AG04450 (cell line): ENCODE measurements around the gene FAM13A. TPM values are rescaled to one million over a fixed set of nuclear protein-coding genes. Genes with fewer than 3 reads are reported as not detected.

Experiments
- CTCF ChIA-PET: fragments of 300-600, 350-600 bp; formaldehyde crosslinking; extraction: SDS; loops from one replicate; lab custom pipeline; 2022; ENCODE audit warnings: antibody characterized with exemption, inconsistent platforms; lab: Charles Lee
- POLR2A ChIA-PET: fragments of 350-600 bp; formaldehyde crosslinking; extraction: SDS; loops from one replicate; lab custom pipeline; 2021; ENCODE audit warnings: antibody characterized with exemption, inconsistent platforms; lab: Yijun Ruan, JAX
- DNase-seq: peaks from one replicate; pipeline ENCODE4 v3.0.0-alpha.2; 2011; ENCODE audit warnings: low read depth, low spot score
- H3K27ac ChIP-seq: one replicate; pipeline ENCODE4 v1.5.1; 2012; ENCODE audit warnings: low read depth, low read length, control low read depth
- H3K27me3 ChIP-seq: one replicate; pipeline ENCODE4 v1.6.0; 2012; ENCODE audit warnings: low read length; ENCODE audit not compliant: control insufficient read depth, insufficient read depth
- H3K4me3 ChIP-seq: 2 replicates; pipeline ENCODE4 v1.5.1; 2011; ENCODE audit warnings: mild to moderate bottlenecking, low read depth, low read length, control low read depth
- H3K9me3 ChIP-seq: 2 replicates; pipeline ENCODE4 v1.5.1; 2012; ENCODE audit warnings: low read length; ENCODE audit not compliant: control insufficient read depth, insufficient read depth
- polyA plus RNA-seq: library from polyadenylated mRNA; depleted of rRNA; stranded (reverse); fragments of >200 nt; gene quantifications from 2 replicates; pipeline ENCODE4 v1.2.3, GENCODE V29; 2011
- TF ChIP-seq, protein P1 (sequence below): IDR thresholded peaks from 2 replicates; pipeline ENCODE4 v1.5.1; 2011; ENCODE audit warnings: low read depth, low read length, control low read depth, inconsistent platforms

Gene FAM13A
- polyA plus RNA-seq, 1 experiment = 27.6 TPM

DNA sequence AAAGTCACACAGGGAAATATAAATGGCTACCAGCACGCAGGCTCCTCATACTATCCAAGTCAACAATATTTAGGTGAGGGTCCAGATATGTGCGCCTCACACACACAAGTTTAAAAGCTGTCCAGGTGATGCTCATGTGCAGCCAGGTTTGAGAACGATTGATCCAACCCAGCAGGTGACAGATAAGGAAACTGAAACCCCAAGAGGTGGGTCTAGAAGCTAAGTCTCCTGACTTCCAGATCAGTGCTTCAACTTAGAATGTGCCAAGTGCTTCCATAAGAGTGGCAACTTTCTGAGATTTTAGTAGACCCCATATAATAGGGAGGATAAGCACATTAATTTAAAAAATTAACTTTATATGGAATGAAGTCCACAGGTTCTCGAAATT lies 304.9 kb downstream of the FAM13A start:
- POLR2A ChIA-PET = no interaction called here
- CTCF ChIA-PET = no interaction called here
- H3K9me3 ChIP-seq = no peaks in the 10 kb centered on the region; the same call in 1 of the 2 replicates

DNA sequence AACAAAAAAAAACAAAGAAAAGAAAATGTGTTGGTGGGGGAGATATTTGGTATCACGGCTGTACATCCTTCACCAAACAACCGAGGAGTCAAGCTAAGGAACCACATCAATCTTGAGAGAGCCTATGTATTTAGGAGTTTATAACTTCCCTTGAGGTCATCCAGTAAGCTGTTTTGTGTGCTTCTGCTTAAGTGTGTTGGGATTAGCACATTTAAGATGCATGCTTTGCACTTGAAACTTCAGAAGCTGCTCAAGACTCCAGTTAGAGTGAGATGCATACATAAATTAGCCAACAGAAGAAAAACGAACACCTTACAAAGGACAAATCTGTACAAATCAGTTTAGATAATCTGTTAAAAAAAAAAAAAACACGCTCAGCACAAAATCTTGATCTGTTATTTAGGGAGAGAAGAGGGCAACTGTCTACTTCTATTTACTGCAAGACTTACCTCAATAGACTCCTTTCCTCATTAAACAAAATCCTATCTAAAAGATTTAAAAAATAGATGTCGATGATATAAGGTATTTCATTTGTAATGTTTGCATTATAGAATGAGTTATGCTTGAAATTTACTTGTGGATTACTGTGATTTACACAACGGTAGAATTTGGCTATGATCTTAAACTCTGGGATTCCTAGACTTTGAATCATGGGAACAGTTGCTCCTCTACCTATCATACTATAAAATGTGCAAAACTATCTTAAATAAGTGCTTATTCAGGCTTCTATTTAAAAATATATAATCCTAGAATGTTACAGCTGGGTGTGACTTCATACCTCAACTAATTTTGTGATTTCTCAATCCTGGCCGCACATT lies 305.5 kb downstream of the FAM13A start:
- H3K4me3 ChIP-seq = no peak overlapping the region
- POLR2A ChIA-PET = no interaction called here
- no peak overlapping the region for H3K27ac ChIP-seq
- CTCF ChIA-PET = no interaction called here
- H3K9me3 ChIP-seq = no peaks in the 10 kb centered on the region; the same call in 1 of the 2 replicates
- TF ChIP-seq, protein P1, sequence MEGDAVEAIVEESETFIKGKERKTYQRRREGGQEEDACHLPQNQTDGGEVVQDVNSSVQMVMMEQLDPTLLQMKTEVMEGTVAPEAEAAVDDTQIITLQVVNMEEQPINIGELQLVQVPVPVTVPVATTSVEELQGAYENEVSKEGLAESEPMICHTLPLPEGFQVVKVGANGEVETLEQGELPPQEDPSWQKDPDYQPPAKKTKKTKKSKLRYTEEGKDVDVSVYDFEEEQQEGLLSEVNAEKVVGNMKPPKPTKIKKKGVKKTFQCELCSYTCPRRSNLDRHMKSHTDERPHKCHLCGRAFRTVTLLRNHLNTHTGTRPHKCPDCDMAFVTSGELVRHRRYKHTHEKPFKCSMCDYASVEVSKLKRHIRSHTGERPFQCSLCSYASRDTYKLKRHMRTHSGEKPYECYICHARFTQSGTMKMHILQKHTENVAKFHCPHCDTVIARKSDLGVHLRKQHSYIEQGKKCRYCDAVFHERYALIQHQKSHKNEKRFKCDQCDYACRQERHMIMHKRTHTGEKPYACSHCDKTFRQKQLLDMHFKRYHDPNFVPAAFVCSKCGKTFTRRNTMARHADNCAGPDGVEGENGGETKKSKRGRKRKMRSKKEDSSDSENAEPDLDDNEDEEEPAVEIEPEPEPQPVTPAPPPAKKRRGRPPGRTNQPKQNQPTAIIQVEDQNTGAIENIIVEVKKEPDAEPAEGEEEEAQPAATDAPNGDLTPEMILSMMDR = no peak
- no peaks in the 10 kb centered on the region for H3K27me3 ChIP-seq
- no peak for DNase-seq

More for the DNA sequence above, 304.9 kb downstream of the FAM13A start:
- H3K27ac ChIP-seq = no peak overlapping the region
- TF ChIP-seq, protein P1 = no peak
- DNase-seq = no peak
- H3K27me3 ChIP-seq = no peaks in the 10 kb centered on the region
- H3K4me3 ChIP-seq = no peak overlapping the region

DNA sequence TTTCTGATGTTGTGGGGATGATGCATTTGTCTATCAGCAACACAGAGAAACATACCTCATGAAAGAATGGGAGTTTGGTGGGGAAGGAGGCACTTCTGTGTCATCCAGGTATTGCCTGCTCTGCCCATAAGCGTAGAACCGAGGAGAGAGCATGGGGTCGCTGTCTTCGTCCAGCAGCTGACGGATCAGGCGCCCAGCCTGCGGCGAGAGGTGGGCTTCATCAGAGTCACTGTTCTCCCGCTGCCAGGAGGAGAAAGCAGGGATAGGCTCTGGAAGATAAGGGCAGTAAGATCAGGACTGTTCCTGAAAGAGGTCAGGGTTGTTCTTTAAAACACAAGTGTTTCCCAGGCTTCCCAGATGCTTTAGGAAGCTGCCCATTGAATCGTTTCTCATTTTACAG lies 306.6 kb downstream of the FAM13A start:
- DNase-seq = no peak
- TF ChIP-seq, protein P1 = no peak
- no peak overlapping the region for H3K27ac ChIP-seq
- H3K9me3 ChIP-seq = no peaks in the 10 kb centered on the region; the same call in 1 of the 2 replicates
- H3K27me3 ChIP-seq = no peaks in the 10 kb centered on the region
- H3K4me3 ChIP-seq = no peak overlapping the region
- POLR2A ChIA-PET = no interaction called here
- CTCF ChIA-PET = no interaction called here

DNA sequence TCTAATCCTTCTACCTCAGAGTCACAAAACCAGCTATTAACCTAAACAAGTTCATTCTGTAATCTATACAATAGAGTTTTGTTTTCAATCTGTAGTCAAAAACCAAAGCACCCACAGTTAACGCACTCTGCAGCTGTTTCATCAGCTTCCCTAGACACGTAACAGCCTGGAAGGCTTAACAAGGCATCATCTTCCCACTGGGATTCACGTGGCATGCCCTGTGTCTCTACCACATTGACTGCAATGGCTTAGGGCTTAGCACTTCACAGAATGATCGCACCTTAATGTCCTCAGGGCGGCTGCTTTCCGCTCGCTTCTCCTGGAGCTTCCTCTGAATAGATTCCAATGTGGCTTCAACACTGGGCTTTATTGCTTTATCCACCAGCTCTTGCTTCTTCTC lies 309.6 kb downstream of the FAM13A start:
- Histone ChIP-seq H3K4me3 (no peak overlapping the region), H3K9me3 (no peaks in the 10 kb centered on the region; the same call in 1 of the 2 replicates), H3K27me3 (no peaks in the 10 kb centered on the region), H3K27ac (no peak overlapping the region)
- DNase-seq = no peak
- TF ChIP-seq, protein P1 = no peak
- POLR2A ChIA-PET = no interaction called here
- CTCF ChIA-PET = interaction anchor here (1.7 kb wide), 1 partner anchor 41 kb away, joined by 6 read pairs; no protein-coding TSS in a partner anchor

DNA sequence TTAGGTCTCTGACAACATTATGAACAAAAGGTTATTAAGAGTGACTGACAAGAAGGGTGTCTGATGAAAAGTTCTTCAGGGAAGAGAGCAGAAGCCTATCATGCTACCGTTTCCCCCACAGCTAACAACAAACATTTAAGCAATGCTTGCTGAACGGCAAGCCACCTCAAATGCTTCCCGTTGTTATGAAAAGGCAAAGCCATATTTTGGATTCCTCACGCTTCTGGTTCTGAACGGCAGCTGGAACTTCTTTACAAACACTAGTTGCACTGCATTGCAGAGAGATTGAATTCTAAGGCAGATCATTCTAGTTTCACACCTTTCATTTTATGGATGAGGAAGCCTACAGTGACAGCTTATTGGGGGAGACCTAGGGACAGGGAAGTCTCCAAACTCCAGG lies 310.8 kb downstream of the FAM13A start:
- TF ChIP-seq, protein P1 = no peak
- ChIA-PET CTCF (interaction anchor here (1.6 to 1.7 kb wide), 2 partner anchors 40 to 73 kb away, joined by 4 to 6 read pairs; no protein-coding TSS in a partner anchor), POLR2A (no interaction called here)
- Histone ChIP-seq H3K9me3 (no peaks in the 10 kb centered on the region; the same call in 1 of the 2 replicates), H3K27me3 (no peaks in the 10 kb centered on the region), H3K27ac (no peak overlapping the region), H3K4me3 (no peak overlapping the region)
- no peak for DNase-seq
